Measurements from ENCODE around the gene SLC12A6. TPM values are rescaled to one million over a fixed set of nuclear protein-coding genes. Genes with fewer than 3 reads are reported as not detected.

SLC12A6 gene
- polyA plus RNA-seq, 1 donor from 2014 or later = 7.3 TPM

DNA sequence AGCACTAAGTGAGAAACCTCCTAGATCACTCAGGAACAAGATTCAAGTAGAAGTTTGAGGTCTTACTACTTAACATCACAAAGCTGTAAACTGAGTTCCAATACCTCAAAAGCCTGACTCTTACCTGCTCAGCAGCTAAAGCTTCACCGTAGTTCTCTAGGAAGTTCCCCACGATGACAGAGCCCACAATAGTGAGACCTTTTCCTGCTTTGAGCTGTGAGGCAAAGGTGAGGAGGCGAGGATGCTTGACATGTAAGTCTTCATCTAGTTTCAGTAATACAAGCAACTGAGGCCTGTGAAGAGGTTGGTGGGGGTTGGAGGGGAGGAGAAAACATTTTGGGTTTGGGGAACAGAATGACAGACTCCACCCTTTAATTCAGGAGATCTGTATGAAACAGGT lies 97.0 kb downstream of the SLC12A6 start:
- Histone ChIP-seq H3K9ac (ENCODE audit: low read length) (no peak overlapping the region), H3F3A (ENCODE audit: insufficient read depth, low read length, poor library complexity, severe bottlenecking) (no peaks in the 10 kb centered on the region), H3K27me3 (ENCODE audit: insufficient read depth, low read depth, low read length) (no peaks in the 10 kb centered on the region), H2AFZ (ENCODE audit: low read depth, low read length) (no peak overlapping the region), H3K4me2 (ENCODE audit: low read length) (no peak overlapping the region), H3K27ac (ENCODE audit: low read length) (no peak overlapping the region), H4K20me1 (ENCODE audit: insufficient read depth) (no peaks in the 10 kb centered on the region), H3K9me3 (ENCODE audit: low read length) (no peaks in the 10 kb centered on the region), H3K36me3 (ENCODE audit: insufficient read depth, low read length) (peaks cover 5% of the 10 kb centered on the region), H3K9me2 (ENCODE audit: insufficient read depth, low read length) (no peaks in the 10 kb centered on the region), H3K4me3 (ENCODE audit: low read length) (no peak overlapping the region), H3K79me2 (replicated peaks; ENCODE audit: insufficient read depth, low read length) (no peaks in the 10 kb centered on the region)
- no peak for TF ChIP-seq SMC3 (conservative IDR thresholded peaks at IDR 0.05; ENCODE audit: poor library complexity)
- no peak for TF ChIP-seq MXI1 (conservative IDR thresholded peaks at IDR 0.05; ENCODE audit: poor library complexity, severe bottlenecking)
- no peak for TF ChIP-seq EZH2 (IDR thresholded peaks at IDR 0.05; ENCODE audit: borderline replicate concordance, insufficient read depth, low read length, poor library complexity, severe bottlenecking)
- TF ChIP-seq, protein P1, sequence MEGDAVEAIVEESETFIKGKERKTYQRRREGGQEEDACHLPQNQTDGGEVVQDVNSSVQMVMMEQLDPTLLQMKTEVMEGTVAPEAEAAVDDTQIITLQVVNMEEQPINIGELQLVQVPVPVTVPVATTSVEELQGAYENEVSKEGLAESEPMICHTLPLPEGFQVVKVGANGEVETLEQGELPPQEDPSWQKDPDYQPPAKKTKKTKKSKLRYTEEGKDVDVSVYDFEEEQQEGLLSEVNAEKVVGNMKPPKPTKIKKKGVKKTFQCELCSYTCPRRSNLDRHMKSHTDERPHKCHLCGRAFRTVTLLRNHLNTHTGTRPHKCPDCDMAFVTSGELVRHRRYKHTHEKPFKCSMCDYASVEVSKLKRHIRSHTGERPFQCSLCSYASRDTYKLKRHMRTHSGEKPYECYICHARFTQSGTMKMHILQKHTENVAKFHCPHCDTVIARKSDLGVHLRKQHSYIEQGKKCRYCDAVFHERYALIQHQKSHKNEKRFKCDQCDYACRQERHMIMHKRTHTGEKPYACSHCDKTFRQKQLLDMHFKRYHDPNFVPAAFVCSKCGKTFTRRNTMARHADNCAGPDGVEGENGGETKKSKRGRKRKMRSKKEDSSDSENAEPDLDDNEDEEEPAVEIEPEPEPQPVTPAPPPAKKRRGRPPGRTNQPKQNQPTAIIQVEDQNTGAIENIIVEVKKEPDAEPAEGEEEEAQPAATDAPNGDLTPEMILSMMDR (IDR thresholded peaks at IDR 0.05; ENCODE audit: poor library complexity, severe bottlenecking) = no peak
- TF ChIP-seq, protein P2, sequence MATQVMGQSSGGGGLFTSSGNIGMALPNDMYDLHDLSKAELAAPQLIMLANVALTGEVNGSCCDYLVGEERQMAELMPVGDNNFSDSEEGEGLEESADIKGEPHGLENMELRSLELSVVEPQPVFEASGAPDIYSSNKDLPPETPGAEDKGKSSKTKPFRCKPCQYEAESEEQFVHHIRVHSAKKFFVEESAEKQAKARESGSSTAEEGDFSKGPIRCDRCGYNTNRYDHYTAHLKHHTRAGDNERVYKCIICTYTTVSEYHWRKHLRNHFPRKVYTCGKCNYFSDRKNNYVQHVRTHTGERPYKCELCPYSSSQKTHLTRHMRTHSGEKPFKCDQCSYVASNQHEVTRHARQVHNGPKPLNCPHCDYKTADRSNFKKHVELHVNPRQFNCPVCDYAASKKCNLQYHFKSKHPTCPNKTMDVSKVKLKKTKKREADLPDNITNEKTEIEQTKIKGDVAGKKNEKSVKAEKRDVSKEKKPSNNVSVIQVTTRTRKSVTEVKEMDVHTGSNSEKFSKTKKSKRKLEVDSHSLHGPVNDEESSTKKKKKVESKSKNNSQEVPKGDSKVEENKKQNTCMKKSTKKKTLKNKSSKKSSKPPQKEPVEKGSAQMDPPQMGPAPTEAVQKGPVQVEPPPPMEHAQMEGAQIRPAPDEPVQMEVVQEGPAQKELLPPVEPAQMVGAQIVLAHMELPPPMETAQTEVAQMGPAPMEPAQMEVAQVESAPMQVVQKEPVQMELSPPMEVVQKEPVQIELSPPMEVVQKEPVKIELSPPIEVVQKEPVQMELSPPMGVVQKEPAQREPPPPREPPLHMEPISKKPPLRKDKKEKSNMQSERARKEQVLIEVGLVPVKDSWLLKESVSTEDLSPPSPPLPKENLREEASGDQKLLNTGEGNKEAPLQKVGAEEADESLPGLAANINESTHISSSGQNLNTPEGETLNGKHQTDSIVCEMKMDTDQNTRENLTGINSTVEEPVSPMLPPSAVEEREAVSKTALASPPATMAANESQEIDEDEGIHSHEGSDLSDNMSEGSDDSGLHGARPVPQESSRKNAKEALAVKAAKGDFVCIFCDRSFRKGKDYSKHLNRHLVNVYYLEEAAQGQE (IDR thresholded peaks at IDR 0.05; ENCODE audit: borderline replicate concordance) = no peak
- TF ChIP-seq POLR2AphosphoS5 (IDR thresholded peaks at IDR 0.05) = no peak
- no peak for TF ChIP-seq TAF1 (IDR thresholded peaks at IDR 0.05; ENCODE audit: low read depth)
- no peak for TF ChIP-seq EP300 (conservative IDR thresholded peaks at IDR 0.05; ENCODE audit: poor library complexity, severe bottlenecking)
- TF ChIP-seq RAD21 (conservative IDR thresholded peaks at IDR 0.05) = no peak

DNA sequence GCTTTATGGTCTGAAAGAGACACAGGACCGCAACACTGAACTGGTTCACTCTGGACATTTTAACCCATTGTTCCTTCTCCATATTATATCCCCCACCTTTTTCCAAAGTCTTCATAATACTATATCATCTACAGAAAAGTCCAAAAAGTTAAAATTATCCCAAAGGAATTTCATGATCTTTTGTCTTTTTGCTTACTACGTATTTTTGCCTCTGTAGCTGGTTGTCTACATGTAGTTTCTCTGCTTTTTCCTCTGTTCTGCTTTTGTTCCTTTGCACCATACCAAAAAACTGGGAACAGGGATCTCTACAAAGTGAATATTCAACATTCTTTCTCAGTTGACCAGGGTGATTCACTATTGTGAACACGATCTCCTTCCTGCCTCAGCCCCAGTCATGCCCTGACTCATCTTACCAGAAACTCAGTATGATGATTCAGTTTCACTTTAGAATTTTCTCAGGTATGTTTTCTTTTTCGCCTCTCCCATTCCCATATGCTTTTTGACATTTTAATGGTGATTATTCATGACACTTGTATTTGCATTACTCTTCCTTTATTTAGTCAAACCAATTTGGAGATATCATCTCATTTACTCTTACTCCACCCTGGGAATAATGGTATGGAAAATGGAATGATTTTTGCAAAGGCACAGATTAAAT lies 98.3 kb downstream of the SLC12A6 start:
- Histone ChIP-seq H3K79me2 (replicated peaks; ENCODE audit: insufficient read depth, low read length) (no peaks in the 10 kb centered on the region), H3K9me3 (ENCODE audit: low read length) (no peaks in the 10 kb centered on the region), H3K27ac (ENCODE audit: low read length) (no peak overlapping the region), H3F3A (ENCODE audit: insufficient read depth, low read length, poor library complexity, severe bottlenecking) (no peaks in the 10 kb centered on the region), H3K4me3 (ENCODE audit: low read length) (no peak overlapping the region), H2AFZ (ENCODE audit: low read depth, low read length) (no peak overlapping the region), H3K9me2 (ENCODE audit: insufficient read depth, low read length) (no peaks in the 10 kb centered on the region), H3K27me3 (ENCODE audit: insufficient read depth, low read depth, low read length) (no peaks in the 10 kb centered on the region), H4K20me1 (ENCODE audit: insufficient read depth) (no peaks in the 10 kb centered on the region), H3K36me3 (ENCODE audit: insufficient read depth, low read length) (peaks cover 5% of the 10 kb centered on the region), H3K9ac (ENCODE audit: low read length) (no peak overlapping the region), H3K4me2 (ENCODE audit: low read length) (no peak overlapping the region)
- TF ChIP-seq RAD21 (conservative IDR thresholded peaks at IDR 0.05) (no peak), EZH2 (IDR thresholded peaks at IDR 0.05; ENCODE audit: borderline replicate concordance, insufficient read depth, low read length, poor library complexity, severe bottlenecking) (no peak), TAF1 (IDR thresholded peaks at IDR 0.05; ENCODE audit: low read depth) (no peak), EP300 (conservative IDR thresholded peaks at IDR 0.05; ENCODE audit: poor library complexity, severe bottlenecking) (no peak)
- TF ChIP-seq, protein P2 (IDR thresholded peaks at IDR 0.05; ENCODE audit: borderline replicate concordance) = no peak

Data from neural cell (in vitro differentiated cells).